Fibroblast of peridontal ligament (primary cell): ENCODE results near the gene KCNC2.
"Not testable (repeated sequence)": the region's sequence is repeated elsewhere in the genome, so short reads cannot be mapped to it uniquely, and the experiment has no call there.

Source experiments
- DNase-seq: peaks from one replicate; pipeline ENCODE4 v3.0.0-alpha.2; 2010; ENCODE audit errors: extremely low read depth

The KCNC2 gene

GRCh38 chr12:75209812-75210138 lies at the start of gene KCNC2:
TSS of gene KCNC2 (minus strand) at chr12:75209839.
- DNase-seq = no peak

DNA sequence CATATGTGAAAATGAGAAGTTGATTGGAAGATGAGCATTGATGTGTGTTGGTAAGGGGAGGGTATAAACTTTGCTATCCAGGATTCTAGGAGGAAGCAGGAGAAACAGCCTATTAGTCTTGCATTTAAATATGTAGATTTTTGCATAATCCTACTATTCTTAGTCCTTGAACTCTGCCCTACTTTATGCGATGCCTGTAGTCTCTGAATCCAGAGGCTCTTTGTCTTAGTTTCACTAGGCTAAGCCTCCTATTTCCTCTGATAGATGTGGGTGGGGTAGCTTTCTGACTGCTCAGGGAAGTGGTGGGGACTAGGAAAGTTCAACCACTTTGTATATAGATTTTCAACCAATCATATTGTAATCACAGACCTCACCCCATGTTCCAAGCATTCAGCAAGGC lies 49.5 kb upstream of the KCNC2 start:
- no peak for DNase-seq

DNA sequence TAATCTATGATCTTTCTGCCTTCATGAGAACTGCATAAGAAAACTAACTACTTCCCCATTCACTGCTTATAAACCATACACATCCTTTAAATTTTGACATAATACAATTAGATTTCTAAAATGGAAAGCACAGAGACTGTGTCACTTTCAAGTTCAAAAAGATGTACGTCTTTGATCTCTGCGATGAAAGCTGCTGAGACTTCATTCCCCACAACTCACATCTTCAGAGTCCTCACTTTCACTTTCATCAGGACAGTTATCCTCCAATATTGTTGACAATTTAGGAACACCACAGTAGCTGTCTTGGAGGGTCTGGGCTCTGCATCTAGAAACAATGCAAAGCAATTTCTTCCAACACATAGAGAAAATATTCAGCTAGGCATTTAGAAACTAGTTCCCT lies 47.9 kb upstream of the KCNC2 start:
- DNase-seq = no peak

DNA sequence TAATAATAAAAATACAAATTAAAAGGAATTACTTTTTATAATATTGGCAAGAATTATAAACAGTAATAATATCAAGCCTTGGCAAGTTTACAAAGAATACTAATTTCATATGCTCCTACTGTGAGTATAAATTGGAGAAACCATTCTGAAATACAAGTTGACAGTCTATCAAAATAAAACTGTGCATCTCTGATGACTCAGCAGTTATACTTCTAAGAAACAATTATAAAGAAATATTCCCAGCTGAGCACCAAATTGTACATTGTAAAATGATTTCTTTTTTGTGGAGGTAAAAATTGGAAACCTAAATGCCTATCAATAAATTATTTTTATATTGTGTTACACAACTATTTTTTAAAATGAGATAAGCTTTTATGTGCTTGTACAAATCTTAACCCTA lies 35.5 kb upstream of the KCNC2 start:
- DNase-seq = no peak

- no peak for DNase-seq
Measured at GRCh38 chr12:75239987-75240386, 30.3 kb upstream of the KCNC2 start.

- no peak for DNase-seq
Measured at GRCh38 chr12:75236206-75236605, 26.6 kb upstream of the KCNC2 start.

DNA sequence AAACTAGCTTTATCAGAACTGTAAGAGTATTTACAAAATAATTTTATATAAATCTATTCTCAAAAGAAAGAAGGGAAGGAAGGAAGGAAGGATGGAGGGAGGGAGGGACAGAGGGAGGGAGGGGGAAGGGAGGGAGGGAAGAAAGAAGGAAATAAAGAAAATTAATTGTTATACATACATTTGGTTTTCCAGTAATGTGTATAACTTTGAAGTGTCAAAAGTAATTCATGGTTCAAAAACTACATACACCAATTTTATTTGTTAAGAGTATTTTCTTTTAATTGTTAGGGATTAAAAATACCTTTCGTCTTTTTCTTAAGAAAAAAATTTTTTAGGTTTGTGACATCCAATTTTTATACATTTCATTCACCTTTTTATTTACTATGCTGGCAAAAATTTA lies 17.5 kb upstream of the KCNC2 start:
- no peak for DNase-seq

- no peak for DNase-seq
Measured at GRCh38 chr12:75212072-75212471, 2.4 kb upstream of the KCNC2 start.

DNA sequence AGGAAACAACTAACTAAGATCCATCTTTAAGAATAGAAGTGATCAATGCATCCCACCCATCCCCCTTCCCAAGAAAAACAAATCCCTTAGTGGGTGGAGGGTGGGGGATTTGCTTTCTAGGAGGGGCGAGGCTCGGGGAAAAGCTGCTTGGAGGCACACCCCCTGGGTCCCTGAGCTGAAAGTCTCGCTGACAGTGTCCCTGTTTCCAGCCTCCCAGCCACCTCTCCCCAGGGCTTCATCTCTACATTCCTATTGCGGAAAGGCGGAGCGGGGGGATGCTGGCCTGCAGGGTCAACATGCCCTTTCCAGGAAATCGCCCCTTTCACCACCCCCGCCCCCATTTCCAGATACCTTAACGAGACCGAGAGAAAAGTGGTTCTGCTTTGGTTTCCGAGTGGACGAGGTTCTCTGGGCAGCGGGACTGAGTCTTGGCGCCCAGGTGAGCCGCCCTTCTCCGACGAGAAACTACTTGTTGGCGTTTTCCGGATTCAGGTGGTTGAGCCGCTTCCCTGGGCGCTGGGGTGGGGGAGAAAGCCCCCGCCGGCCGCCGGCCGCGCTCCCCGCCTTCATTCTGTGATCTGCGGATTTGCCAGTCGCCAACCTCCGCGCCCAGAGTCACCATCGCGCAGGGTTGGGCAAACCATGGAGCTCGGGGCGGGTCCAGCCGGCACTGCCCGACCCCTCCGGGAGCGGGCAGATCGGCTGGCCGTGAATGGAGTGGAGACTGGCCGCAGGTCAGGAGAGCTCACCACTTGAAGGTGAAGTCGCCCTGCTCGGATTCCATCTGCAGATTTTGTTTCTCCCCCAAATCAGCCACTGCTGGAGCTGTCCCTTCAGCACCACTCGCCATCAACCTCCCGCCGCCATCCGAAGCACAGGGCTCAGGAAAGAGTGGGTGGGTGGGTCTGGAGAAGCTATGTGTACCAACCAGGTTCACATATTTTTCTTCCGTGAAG lies 505 bp downstream of the KCNC2 start:
- peak; percentile 17 for DNase-seq

DNA sequence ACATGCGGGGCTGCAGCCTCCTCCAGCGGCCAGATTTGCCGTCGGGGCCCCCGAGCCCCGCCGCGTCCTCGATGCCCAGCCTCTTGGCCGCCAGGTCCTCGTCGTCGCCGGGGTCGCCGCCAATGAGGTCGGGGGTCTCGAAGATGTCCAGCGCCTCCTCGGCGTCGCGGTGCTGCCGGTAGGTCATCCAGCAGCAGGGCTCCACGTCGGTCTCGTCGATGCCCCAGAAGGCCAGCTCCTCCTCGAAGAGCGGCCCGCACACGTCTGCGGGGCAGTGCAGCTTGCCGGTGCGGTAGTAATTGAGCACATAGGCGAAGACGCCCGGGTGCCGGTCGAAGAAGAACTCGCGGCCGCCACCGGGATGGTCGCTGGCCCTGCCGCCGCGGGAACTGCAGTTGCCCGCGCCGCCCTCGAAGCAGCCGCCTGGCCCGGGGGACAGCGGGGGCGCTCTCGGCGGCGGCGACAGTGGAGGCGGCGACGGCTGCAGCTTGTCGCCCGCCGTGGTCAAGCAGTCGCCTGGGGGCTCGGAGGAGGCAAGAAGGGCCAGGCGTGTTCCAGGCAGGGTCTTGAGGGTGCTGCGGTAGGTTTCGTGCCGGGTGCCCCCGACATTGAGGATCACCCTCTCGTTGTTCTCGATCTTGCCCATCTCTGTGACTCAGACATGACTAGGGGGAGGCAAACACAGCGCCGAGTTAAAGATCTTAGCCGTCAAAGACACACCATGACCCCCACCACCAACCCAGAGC lies 2.1 kb downstream of the KCNC2 start:
- DNase-seq = no peak

DNA sequence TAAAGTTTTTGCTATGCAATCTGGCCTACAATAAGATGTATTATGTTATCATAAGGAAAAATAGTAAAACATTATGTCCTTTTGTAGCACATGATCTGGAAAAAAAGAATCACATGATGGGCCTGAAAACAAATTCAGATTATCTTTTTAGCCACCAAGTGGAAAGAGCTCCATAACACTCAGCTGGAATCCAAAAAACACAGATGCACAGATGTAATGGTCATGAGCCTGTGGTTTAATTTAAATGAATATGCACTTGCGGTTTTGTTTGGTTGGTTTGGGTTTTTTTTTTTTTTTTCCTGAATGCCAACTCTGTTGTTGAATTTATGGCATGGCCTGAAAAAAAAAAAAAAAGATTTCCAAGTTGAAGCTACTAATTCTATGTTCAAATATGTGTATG lies 4.1 kb downstream of the KCNC2 start:
- DNase-seq = no peak

- no peak for DNase-seq
Measured at GRCh38 chr12:75196865-75197264, 12.8 kb downstream of the KCNC2 start.

GRCh38 chr12:75196408-75196807 lies 13.2 kb downstream of the KCNC2 start:
- no peak for DNase-seq

GRCh38 chr12:75194250-75194649 lies 15.4 kb downstream of the KCNC2 start:
- DNase-seq = no peak

GRCh38 chr12:75192196-75192595 lies 17.4 kb downstream of the KCNC2 start:
- DNase-seq = no peak

DNA sequence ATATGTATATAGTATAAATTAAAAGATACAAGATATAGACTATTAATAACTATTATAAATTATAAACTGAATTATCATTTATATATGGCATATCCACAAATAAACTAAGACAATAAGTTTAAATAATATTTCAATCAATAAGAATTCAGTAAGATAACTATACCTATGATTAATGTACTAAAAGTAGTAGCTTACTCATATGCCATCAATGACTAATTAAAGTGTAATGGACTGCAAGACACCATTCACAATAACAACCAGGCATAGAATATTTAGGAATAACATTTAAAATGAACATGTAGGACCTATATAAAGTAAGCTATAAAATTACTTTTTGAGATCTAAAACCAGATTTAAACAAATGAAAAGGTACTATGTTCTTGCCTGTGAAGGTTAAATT lies 18.8 kb downstream of the KCNC2 start:
- DNase-seq = no peak

DNA sequence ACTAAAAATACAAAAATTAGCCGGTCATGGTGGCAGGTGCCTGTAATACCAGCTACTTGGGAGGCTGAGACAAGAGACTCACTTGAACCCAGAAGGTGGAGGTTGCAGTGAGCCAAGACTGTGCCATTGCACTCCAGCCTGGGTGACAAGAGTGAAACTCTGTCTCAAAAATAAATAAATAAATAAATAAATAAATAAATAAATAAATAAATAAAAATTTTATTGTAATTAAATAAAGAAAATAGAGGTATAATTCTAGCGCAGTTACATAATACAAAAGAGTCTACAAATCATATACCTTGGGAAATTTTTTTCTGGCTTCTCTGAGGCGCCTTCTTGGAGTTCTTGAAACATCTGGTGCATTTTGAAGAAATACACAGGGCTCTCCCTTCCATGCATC lies 23.8 kb downstream of the KCNC2 start:
- not testable (repeated sequence) for DNase-seq

DNA sequence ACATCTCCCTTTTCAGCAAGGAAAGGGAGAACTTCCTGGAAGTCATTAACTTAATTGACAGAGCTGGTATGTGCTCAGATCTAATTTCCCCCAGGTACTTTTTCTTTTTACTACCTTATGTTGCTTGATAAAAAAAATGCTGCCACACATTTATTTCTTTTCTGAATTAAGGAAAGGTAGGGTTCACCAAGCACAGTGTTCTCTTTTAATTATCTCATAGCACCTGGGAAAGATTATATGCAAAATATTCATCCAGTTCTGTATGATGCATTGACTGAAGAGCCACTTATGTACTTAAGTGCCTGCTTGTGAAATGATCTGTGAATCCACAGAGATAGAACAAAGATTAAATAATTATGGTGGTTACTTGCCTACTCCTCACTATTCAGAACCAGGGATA lies 25.1 kb downstream of the KCNC2 start:
- DNase-seq = no peak

GRCh38 chr12:75183967-75184366 lies 25.7 kb downstream of the KCNC2 start:
- DNase-seq = no peak

- DNase-seq = peak; percentile 93
Measured at GRCh38 chr12:75177997-75178396, 31.6 kb downstream of the KCNC2 start.

- no peak for DNase-seq
Measured at GRCh38 chr12:75172611-75173010, 37.0 kb downstream of the KCNC2 start.

DNA sequence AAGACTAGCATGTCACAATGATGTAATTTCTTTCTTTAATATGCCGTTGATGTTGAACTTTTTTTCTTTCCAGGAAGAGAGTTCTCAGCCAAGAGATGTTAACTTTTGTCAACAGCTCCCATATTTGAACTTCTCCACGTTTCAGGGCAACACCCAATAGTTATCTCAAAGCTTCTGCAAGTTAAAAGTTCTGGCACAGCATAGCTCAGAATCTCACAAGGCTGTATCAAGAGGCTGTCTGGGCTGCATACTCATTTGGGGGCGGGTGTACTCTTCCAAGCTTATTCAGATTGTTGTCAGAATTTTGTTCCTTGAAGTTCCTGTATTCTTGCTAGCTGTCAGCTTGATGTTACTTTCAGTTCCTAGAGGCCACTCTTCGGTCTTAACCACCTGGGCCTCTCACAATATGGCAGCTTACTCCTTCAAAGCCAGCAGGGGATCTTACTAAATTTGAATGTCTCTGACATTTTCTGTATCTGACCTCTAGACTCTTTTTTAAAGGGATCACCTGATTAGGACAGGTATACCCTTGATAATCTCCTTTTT lies 38.9 kb downstream of the KCNC2 start:
- peak; percentile 2 for DNase-seq

GRCh38 chr12:75162845-75163244 lies 46.8 kb downstream of the KCNC2 start:
- no peak for DNase-seq
